Psoas muscle (tissue), 8 donors: ENCODE results near the gene CEP350. TPM values are rescaled to one million over a fixed set of nuclear protein-coding genes. Genes with fewer than 3 reads are reported as not detected.

Source experiments
- ATAC-seq, 4 donors: fragments of 200-7000 bp; cut with Tn5 transposase; one replicate each; pipeline ENCODE4 v1.9.1; 2020; ENCODE audit warnings: moderate library complexity in 3 of 4, mild to moderate bottlenecking in 2 of 4
- DNase-seq, 2 donors: peaks; one replicate each; pipeline ENCODE4 v3.0.0-alpha.2; 2020
- H3K27ac ChIP-seq: fragments of 200-600 bp; one replicate; pipeline ENCODE4 v1.8.0; 2022
- H3K27me3 ChIP-seq, 3 donors: fragments of 200-600 bp in 1 of 3; one replicate each; pipeline versions ENCODE4 v1.6.1 to v1.8.0; 2013 to 2022; ENCODE audit warnings: low read length in 2 of 3, mild to moderate bottlenecking in 2 of 3, moderate library complexity in 1 of 3; ENCODE audit not compliant: insufficient read depth in 3 of 3
- H3K36me3 ChIP-seq, 2 donors: fragments of 200-600 bp in 1 of 2; one replicate each; pipeline versions ENCODE4 v1.6.1 to v1.8.0; 2013 to 2022; ENCODE audit warnings: low read depth in 1 of 2, mild to moderate bottlenecking in 1 of 2, moderate library complexity in 1 of 2; ENCODE audit not compliant: insufficient read depth in 1 of 2
- H3K4me1 ChIP-seq: fragments of 200-600 bp; one replicate; pipeline ENCODE4 v1.8.0; 2022
- H3K4me3 ChIP-seq: fragments of 200-600 bp; one replicate; pipeline ENCODE4 v1.8.0; 2022; ENCODE audit warnings: mild to moderate bottlenecking
- H3K9me3 ChIP-seq: fragments of 200-600 bp; one replicate; pipeline ENCODE4 v1.8.0; 2022
- WGBS, 3 donors: extraction: QIAGEN DNeasy Blood & Tissue Kit; methylation state at CpG; one replicate each; pipeline versions ENCODE4 v1.1.6 to v1.1.7; 2013; 5-methylcytosine and 5-hydroxymethylcytosine counted together
- intact Hi-C, 2 donors: fragments of 100-400 bp; cut with DNase I; formaldehyde crosslinking; loops; one replicate each; pipeline versions ENCODE4 v1.11.0 to v1.14.2; 2022
- polyA plus RNA-seq, 3 donors: library from polyadenylated mRNA; stranded (reverse); fragments of 200-250 nt; gene quantifications; one replicate each; pipeline ENCODE4 v1.2.3, GENCODE V29; 2013
- total RNA-seq, 4 donors: library from RNA; stranded (reverse); fragmentation: NEBNext Ultra II Directional in 2 of 4; extraction: Animal tissue kit (Norgen Biotek cat#: 25700) in 2 of 4; gene quantifications; one replicate each; pipeline versions ENCODE4 v1.2.1 to v1.2.4, GENCODE V29; 2021 to 2023
- TF ChIP-seq, protein P1 (sequence below): fragments of 200-600 bp; IDR thresholded peaks from one replicate; pipeline ENCODE4 v1.8.0; 2022; ENCODE audit warnings: antibody characterized with exemption
- donor health status: healthy with polysubstance abuse.
- donor health status: DM: no; HTN: no; CAD: no; lungs with moderate emphysema.
- donor health status: Bipolar disorder and iron deficiency.
- donor health status: healthy.
- donor health status: DM: yes; HTN: yes; CAD: no.
- donor health status: DM: no; HTN: no; CAD: no.
- donor health status: DM: no; HTN: no; CAD: no.
- donor health status: DM: yes; HTN: yes; CAD: no.

CEP350 gene
- total and polyA plus RNA-seq, 7 donors, result 5.1 to 65.3 (median 52.8) TPM

DNA sequence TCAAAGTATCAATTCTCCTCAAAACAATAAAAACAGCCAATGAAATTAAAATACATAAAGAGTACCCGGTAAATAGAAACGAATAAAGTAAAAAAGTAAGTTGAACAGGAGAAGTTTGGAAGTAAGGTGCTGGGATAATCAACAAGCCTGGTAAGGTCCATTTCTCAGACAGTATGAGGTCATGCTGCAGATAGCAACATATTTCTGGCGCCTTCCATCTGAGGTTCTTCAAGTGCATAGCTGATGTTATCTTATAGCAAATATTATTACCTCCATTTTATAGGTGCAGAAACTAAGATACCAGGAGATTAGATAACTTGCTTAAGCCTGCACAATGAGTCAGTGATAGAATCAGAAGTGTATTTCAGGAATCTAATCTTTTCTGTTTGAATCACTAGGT lies 23.7 kb upstream of the CEP350 start:
- no peaks in the 10 kb centered on the region for H3K27me3 ChIP-seq
- 90 to 99% (median 91%) methylated on average over 3 of the region's 3 CpGs for WGBS, 3 donors
- TF ChIP-seq, protein P1, sequence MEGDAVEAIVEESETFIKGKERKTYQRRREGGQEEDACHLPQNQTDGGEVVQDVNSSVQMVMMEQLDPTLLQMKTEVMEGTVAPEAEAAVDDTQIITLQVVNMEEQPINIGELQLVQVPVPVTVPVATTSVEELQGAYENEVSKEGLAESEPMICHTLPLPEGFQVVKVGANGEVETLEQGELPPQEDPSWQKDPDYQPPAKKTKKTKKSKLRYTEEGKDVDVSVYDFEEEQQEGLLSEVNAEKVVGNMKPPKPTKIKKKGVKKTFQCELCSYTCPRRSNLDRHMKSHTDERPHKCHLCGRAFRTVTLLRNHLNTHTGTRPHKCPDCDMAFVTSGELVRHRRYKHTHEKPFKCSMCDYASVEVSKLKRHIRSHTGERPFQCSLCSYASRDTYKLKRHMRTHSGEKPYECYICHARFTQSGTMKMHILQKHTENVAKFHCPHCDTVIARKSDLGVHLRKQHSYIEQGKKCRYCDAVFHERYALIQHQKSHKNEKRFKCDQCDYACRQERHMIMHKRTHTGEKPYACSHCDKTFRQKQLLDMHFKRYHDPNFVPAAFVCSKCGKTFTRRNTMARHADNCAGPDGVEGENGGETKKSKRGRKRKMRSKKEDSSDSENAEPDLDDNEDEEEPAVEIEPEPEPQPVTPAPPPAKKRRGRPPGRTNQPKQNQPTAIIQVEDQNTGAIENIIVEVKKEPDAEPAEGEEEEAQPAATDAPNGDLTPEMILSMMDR, result no peak
- H3K4me1 ChIP-seq, result no peaks in the 10 kb centered on the region
- H3K4me3 ChIP-seq, result no peak overlapping the region
- no peak for DNase-seq
- no peaks in the 10 kb centered on the region for H3K9me3 ChIP-seq
- no peak overlapping the region for H3K27ac ChIP-seq
- intact Hi-C loops, result no loop called here
- no peaks in the 10 kb centered on the region for H3K36me3 ChIP-seq
- ATAC-seq, result no peak

GRCh38 chr1:179933219-179933618 lies 21.4 kb upstream of the CEP350 start:
- TF ChIP-seq, protein P1, result no peak
- Histone ChIP-seq H3K4me3 (no peak overlapping the region), H3K27ac (no peak overlapping the region), H3K36me3 (no peaks in the 10 kb centered on the region), H3K9me3 (no peaks in the 10 kb centered on the region), H3K27me3 (no peaks in the 10 kb centered on the region), H3K4me1 (no peaks in the 10 kb centered on the region)
- ATAC-seq (no peak), DNase-seq (no peak)
- WGBS, 3 donors, result 69 to 91% (median 83%) methylated on average over 2 of the region's 2 CpGs
- intact Hi-C loops, result no loop called here

DNA sequence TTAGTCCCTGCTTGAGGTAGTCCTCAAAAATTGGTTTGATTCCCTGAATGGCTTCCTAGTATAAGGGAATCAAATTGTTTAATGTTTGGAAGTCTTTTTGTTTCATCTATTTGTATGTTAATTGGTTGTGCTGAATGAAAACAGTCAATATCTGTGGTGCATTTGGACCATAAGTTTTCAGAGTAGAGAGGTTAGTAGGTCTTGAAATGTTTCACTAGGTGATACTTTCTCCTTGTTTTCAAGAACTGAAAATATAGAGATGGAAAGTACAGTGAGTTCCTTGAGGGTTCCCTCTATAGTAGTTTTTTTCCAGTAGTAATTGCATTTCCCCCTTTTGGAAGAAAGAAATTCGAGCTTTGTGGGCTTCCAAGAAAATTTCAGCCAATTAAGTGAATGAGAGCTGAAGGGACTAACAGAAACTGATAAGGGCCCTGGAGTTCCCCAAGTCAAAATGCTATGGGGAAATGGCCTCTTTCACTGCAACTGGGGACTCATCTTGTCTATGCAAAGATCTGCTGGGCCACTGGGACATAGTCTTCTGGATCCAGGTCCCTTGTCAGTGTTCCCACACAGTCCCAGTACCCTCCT lies 18.6 kb upstream of the CEP350 start:
- intact Hi-C loops, result no loop called here

GRCh38 chr1:179937668-179938254 lies 16.8 kb upstream of the CEP350 start:
- H3K4me1 ChIP-seq, result no peaks in the 10 kb centered on the region
- TF ChIP-seq, protein P1, result no peak
- no peak overlapping the region for H3K4me3 ChIP-seq
- ATAC-seq, result no peak
- no peaks in the 10 kb centered on the region for H3K36me3 ChIP-seq
- intact Hi-C loops, result no loop called here
- DNase-seq, result no peak
- no peak overlapping the region for H3K27ac ChIP-seq
- no peaks in the 10 kb centered on the region for H3K27me3 ChIP-seq
- H3K9me3 ChIP-seq, result no peaks in the 10 kb centered on the region

More for the DNA sequence above, 18.6 kb upstream of the CEP350 start:
- no peak for ATAC-seq
- Histone ChIP-seq H3K27me3 (no peaks in the 10 kb centered on the region), H3K27ac (no peak overlapping the region), H3K9me3 (no peaks in the 10 kb centered on the region), H3K36me3 (no peaks in the 10 kb centered on the region), H3K4me1 (no peaks in the 10 kb centered on the region), H3K4me3 (no peak overlapping the region)
- 50 to 67% (median 52%) methylated on average over 1 of the region's 1 CpG for WGBS, 3 donors
- no peak for DNase-seq
- TF ChIP-seq, protein P1, result no peak

DNA sequence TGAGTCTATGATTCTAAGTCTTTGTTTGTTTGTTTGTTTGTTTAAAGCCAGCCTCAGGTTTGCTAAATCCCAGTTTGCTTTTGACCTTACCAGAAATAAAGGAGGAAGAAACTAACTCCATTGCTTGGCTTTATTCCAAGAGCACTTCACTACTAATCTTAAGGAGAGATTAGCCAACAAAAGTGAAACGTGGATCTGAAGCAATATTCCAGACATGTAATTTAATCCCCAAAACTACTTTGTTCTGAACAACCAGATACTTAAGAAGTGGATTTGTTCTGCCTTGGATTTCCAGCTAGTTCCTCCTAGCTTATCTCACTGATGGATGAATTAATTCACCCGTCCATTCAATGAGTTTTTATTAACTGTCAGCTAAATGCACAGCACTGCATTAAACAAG lies 15.9 kb upstream of the CEP350 start:
- Histone ChIP-seq H3K4me3 (no peak overlapping the region), H3K9me3 (no peaks in the 10 kb centered on the region), H3K27me3 (no peaks in the 10 kb centered on the region), H3K27ac (no peak overlapping the region), H3K4me1 (no peaks in the 10 kb centered on the region), H3K36me3 (no peaks in the 10 kb centered on the region)
- DNase-seq (no peak), ATAC-seq (no peak)
- intact Hi-C loops, result no loop called here
- TF ChIP-seq, protein P1, result no peak
- WGBS, 3 donors, result 21 to 33% (median 27%) methylated on average over 2 of the region's 2 CpGs
